NAMALWA (cell line): ENCODE data around the gene KIF18B.

Source experiments
- DNase-seq: peaks from one replicate; pipeline ENCODE4 v3.0.0-alpha.2; 2015; ENCODE audit warnings: low spot score

Gene KIF18B

DNA sequence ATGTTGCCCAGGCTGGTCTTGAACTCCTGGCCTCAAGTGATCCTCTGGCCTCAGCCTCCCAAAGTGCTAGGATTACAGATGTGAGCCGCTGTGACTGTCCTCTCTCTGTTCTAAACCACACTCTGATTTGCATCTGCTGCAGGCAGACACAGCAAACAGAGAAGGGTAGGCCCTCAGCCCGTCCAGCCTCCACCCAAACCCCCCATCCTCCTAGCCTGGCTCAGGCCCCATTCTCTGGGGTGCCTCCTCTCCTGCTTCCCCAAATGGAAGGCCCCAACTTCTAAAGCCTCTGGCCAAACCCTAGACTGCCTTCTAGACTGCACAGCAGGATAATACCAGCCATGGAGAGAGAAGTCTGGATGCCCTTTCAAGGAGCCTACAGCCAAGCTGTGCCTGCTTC is 28.2 kb downstream of the KIF18B start:
- DNase-seq = no peak

DNA sequence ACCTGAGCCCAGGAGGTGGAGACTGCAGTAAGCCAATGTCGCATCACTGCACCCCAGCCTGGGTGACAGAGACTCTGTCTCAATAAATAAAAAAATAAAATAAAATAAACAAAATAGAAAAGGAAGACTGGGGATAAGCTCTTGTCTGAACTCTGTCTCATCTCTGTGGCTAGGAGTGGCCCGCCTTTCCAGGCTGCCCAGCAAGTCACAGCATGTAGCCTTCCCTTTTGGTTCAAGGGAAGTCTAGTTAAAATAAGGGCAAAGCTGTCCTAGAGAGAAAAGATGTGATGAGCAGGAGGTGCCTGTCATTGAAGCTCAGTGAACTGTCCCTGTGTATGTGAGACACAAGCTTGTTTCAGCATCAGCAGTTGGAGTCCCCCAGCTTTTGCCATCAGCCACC is 29.6 kb downstream of the KIF18B start:
- no peak for DNase-seq

DNA sequence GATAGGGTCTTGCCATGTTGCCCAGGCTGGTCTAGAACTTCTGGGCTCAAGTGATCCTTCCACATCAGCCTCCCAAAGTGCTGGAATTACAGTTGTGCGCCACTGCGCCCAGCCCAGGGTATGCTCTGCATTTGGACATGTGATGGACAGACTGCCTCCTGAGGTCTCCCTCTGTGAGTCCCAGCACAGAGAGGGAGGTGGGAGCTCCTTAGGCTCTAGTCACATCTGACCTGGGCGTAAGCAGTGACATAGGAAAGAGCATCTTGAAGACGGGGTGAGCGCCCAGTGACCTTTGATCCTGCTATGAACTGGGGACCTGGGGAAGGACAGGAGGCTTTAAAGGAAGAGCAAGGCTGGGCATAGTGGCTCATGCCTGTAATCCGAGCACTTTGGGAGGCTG is 30.1 kb downstream of the KIF18B start:
- DNase-seq = no peak

DNA sequence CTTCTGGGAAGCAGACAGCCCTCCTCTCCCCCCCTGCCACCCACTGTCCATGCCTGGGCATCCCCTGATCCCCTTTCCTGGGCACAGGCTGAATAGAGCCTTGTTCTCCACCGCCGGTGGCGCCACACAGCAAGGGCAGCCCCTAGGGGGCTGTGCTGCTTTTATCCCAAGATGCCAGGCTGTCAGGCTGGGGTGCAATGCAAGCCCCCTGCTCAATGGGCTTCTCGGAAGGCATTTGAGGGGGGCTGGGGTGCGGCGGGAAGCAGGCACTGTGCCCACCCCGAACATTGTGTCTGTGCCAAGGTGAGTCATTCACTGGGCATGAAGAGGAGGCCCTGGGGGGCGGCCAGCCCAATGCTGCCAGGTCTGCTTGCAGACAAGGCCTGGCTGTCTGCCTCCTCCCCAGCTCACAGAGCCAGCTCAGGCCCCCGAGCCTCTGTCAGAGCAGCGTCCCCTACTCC is 30.8 kb downstream of the KIF18B start:
- DNase-seq = no peak

DNA sequence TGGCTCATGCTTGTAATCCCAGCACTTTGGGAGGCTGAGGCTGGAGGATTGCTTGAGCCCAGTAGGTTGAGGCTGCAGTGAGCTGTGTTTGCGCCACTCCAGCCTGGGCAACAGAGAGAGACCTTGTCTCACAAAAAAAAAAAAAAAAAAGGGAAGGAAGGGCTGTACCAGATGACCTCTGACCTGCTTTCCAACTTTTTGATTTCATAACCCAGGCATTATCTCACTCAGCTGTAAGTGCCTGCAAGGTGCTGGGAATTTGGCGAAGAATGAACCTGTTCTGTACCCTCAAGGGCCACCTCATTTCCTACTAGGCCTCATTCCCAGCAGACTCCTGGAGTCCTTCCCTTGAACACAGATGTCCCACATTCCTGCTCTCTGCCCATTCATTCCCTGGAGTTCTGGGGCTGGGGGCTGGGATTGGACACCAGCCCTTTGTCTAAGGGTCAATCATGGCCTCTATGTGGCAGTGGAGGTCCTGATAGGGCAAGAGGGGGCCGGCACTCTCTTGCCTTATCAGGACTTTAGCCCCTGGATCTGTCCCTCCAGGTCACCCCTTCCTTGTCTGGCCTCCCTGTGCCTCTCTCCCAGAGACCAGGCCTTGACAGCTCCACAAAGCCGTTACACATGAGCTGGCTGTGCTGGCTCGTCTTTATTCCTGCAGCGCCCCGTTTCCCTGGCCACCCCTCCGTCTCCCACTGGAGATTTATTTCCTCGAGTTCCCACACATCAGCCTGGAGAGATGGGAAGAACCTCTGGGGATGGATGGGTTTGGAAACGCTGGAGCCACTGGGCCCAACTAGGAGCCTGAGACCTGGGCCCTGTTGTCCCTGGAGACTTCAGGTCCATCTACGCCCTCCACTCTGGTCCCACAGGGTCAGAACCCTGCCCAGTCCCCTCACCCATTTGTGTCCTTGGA is 31.5 kb downstream of the KIF18B start:
- no peak for DNase-seq

DNA sequence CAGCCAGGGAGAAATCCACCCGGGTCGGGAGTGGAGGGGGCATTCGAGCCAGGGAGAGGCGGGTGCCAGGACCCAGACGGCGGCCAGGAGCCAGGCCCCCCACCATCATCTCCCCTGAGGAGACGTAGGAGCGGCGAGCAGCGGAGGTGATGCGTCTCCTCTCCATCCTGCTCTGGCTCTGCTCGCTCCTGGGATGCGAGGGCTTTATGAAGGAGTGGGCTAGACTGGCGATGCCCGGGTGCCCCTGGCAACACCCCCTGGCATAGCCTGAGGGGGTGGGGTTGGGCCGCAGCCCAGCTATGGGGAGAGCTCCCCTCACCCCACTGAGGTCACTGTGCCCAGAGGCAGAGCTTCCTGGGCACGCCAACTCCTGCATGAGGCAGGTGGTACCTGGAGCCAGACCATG is 32.2 kb downstream of the KIF18B start, which contains the start of gene GFAP:
GFAP (minus strand) TSS at position 180 of the 406 bp plus-strand sequence; CDS start at position 166, 14 bp downstream.
- DNase-seq = no peak

DNA sequence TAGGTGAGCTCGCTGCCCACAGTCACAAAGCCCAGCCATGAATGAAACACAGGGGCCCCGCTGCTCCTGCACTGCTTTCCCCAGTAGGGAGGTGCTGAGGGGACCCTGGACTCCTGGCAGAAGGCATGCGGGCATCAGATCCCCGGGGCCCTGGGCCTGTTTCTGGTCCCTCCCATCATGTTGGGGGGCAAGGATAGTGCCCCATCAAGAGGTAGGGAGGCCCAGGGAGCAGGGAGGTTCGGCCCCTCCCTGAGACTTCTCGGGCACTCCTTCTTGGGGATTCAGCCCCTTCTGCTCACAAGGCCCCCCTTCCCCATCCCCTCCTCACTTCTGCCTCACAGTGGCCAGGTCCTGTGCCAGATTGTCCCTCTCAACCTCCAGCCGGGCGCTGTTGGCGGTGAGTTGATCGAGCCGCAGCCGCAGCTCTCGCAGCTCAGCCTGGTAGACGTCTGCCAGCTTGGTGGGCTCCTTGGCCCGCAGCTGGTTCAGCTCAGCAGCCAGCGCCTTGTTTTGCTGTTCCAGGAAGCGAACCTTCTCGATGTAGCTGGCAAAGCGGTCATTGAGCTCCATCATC is 32.8 kb downstream of the KIF18B start:
- no peak for DNase-seq

DNA sequence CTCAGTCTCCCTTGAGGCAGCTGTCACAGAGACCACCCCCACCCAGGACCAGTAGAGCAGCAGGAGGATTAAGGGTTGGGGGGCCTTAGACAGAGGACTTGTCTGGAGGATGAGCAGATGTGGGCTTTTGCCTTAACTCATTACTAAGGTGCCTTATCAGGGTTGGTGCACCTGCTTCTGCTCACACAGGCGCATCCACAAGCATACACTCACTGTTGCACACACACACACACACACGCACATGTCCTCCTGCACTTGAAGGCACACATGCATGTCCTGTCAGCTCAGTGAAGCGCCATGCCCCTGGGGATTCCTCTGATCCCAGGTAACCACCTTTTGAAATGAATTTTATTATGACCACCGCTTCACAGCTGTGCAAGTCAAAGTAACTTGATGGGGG is 33.4 kb downstream of the KIF18B start:
- DNase-seq = peak; percentile 43

DNA sequence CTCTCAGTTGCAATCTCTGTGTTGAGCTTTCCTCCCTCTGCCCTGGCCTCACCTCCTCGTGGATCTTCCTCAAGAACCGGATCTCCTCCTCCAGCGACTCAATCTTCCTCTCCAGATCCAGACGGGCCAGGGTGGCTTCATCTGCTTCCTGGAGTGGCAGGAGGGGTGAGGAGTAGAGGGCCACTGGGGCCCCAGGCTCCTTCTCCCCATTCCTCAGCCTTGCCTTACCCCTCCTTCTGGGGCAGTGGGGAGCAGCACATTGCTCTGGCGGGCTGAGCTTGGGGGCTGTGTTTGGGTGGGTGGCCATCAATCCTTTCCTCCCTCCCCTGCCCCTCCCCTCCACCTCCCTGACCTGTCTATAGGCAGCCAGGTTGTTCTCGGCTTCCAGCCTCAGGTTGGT is 33.9 kb downstream of the KIF18B start:
- no peak for DNase-seq

DNA sequence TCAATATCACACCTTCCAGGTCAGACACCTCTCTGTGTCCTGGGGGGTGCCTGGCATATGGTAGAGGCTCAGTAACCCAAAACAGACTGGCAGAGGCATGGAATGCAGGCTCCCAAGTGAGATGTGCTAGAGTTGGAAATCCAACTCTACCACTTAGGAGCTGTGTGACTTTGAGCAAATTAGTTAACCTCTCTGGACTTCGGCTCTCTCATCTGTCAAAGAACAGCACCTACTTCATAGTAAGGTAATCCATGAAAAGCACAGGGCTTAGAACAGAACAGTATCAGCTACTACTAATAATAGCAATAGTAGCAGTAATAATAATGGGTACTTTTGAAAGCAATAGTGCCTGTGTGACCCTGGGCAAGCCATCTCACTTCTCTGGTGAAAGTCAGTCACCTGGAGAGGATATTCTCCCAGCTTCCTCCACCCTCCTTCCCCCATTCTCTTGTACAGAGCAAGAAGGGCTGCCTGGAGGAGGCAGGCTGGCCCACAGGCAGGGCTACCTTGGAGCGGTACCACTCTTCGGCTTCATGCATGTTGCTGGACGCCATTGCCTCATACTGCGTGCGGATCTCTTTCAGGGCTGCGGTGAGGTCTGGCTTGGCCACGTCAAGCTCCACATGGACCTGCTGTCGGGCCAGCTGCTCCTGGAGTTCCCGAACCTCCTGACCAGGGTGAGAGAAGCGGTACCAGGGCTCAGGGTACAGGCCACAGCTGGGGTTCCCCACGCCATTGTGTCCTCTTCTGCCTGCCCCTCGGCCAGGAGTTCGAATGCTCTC is 34.6 kb downstream of the KIF18B start:
- no peak for DNase-seq

DNA sequence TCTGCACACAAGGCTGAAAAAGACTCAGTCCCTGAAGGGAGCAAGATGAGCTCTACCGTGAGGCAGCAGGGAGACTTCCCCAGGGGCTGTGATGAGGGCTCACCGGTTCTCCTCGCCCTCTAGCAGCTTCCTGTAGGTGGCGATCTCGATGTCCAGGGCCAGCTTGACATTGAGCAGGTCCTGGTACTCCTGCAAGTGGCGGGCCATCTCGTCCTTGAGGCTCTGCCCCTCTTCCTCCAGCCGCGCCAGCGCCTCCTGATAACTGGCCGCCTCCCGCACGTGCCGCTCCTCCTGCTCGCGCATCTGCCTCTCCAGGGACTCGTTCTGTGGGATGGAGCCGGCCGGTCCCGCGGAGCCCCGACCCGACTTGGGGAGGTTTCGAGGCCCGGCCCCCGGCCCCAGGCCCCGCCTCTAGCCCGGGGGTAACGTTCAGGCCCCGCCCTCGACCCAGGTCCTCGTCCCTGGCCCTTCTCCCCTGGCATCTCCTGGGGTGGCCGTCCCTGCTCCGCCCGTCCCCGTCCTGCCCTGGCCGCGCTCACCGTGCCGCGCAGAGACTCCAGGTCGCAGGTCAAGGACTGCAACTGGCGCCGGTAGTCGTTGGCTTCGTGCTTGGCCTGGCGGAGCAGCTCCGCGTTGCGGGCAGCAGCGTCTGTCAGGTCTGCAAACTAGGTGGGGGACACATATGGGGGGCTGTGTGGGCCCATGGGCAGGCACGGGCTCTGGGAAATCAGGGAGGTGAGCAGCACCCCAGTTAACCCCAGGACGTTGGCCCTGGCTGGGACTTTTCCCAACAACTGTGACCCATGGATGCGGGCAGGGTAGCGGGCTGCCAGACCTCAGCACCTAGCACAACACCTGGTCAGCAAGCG is 36.2 kb downstream of the KIF18B start:
- DNase-seq = peak; percentile 61

DNA sequence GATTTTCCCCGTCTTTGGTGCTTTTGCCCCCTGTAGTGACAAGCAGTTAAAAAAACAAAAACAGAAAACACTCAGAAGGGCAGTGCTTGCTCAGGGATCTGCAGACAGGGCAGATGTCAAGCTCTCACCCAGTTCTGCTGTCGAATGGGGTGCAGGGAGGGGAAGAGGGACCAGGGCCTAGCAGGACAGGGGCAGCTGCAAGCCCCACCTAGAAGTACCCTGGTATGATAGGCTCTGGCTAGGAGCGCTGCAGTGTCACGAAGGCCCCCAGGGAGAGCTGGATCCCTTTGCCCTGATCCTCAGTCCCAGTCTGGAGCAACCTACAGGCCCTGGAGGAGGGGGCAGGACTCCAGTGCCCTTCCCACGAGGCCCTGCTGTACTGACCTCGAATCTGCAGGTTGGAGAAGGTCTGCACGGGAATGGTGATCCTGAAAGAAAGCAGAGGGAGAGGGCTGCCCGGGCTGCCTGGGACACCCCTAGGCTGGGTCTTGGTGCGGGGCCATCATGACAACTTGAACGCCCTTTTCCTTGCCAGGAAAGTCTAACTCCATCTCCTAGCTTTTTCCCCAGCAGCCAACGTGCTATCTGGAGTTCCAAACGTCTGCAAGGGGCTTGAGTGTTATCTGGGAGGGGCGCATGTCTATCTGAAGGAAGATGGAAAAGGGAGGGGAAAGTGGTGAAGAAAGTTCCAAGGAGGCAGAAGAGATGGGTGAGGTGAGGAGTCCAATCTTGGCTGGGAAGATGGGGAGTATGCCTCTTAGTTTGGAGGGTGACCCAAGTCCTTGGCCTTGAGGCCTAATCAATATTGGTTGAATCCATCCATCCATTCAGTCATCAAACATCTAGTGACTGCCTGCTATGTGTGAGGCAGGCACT is 37.1 kb downstream of the KIF18B start:
- DNase-seq = no peak

DNA sequence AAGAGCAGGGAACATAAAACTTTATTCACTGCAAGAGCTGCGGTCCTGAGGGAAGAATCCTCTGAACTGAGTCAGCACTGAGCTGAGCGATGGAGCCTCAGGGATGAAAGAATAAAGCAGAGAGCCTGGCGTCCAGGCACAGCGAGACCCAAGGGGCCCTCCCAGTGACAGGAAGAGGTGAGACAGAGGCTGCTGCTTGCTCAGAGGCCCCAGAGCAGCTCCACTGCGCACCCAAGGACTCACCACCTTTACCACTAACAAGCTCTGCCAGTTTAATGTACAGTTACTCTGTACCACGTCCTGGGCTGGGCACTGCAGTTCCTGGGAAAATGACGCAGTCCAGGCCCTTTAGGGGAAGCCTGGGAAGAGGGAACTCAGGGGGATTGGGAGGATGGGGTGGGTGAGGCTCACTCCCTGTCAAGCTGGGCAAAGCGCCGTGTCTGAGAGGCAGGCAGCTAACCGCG is 37.9 kb downstream of the KIF18B start:
- DNase-seq = no peak

DNA sequence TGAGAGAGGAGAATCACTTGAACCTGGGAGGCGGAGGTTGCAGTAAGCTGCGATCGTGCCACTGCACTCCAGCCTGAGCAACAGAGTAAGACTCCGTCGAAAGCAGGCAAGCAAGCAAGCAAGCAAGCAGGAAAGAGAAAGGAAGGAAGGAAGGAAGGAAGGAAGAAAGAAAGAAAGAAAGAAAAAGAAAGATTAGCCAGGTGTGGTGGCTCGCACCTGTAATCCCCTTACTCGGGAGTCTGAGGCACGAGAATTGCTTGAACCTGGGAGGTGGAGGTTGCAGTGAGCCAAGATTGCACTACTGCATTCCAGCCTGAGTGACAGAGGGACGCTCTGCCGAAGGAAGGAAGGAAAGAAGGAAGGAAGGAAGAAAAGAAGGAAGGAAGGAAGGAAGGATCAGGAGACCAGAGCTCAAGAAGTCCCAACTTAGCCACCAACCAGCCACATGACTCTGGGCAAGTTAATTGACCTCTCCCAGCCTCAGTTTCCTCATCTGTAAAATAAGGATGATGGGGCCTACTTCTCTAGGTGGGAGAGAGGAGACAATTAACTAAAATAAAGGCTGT is 38.7 kb downstream of the KIF18B start:
- DNase-seq = no peak

DNA sequence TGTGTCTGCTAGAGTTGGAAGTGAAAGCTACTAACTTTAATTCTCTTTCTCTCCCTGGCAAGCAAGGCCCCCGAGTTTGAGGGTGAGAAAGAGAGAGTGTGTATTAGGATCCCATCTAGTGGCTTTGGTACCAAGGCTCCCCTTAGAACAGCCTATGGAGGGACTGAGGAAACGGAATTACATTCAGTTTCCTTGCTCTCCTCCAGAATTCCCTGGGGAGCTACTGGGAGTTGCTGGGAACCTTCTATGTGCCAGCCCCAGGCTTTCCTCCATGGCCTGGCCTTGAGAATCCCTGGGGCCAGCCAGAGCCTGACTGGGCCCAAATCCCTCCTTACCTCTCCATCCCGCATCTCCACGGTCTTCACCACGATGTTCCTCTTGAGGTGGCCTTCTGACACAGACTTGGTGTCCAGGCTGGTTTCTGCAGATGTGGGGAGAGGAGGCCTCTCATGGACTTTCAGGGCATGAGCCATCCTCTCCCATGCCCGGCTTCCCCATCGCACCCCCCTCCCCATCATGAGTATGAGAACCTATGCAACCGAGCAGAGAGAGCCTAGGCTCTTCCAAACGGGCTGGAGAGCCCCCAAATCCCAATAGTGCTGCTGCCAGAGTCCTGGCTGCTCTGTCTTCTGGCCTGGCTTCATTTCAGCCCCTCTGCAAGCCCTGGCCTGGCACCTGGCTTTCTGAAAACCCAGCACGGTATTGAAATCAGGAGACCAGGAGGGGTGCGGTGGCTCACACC is 39.7 kb downstream of the KIF18B start:
- DNase-seq = no peak

DNA sequence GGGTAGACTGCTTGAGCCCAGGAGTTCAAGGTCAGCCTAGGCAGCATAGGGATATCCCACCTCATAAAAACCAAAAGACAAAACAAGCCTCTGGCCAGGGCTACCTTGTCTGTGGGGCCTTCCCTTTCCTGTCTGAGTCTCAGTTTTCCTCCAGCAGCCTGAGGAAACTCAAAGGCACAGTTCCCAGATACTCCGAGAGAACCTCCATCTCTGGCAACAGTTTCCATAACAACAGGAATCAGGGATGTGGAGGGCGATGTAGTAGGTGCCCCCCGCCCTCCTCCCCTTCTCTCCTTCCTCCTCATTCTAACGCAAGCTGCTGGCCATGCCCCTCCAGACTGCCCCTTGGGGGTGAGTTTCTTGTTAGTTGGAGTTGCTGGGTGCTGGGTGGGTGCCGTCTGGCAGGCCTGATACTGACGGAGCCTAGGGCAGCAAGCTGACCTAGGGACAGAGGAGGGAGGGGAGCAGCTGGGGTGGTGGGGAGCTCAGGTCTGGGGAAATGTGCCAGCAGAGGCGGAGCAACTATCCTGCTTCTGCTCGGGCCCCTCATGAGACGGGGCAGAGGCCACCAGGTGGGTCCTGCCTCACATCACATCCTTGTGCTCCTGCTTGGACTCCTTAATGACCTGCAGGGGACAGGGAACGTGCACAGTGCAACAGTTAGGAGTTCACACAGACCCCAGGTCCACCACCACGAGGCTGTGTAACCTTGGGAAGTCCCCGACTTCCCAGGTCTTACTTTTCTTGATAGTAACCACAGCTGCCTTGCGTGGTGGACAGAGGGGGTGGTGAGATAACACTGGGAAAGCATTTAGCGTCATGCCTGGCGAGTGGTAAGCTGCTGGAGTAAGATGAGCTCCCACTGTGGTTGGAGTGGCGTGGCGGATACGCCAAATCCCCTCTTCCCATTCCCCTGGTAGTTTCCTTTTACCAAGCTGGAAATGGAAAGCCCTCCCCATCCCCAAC is 40.5 kb downstream of the KIF18B start:
- DNase-seq = no peak

DNA sequence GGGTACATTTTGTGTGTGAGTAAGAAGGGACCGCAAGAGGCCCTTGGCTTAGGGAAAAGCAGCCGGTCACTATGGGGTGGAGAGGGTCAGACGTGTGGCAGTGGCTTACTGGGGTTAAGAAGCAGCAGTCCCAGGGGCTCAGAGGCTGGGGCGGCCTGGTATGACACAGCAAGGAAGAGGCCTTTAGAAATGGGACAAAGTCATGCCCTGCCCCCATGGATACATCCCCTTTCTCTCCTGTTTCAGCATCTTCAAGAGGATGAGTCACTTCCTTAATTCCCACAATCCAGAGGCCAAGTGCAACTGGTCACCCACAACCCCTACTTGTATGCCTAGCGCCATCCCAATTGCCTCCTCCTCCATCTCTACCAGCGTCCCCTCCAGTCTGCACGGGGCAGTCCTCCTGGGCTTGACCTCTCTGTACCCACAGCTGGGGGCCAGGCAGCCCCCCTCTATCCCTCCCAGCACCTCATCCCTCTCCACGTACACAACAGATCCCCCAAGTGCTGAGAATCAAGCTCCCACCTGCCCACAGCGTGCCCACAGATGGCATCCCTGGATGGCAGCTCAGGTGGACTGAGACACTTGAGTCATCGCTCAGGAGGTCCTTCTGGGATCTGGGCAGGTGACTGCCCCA is 41.4 kb downstream of the KIF18B start:
- DNase-seq = no peak
